ENCODE results near the gene CRACR2A. TPM values are rescaled to one million over a fixed set of nuclear protein-coding genes. Genes with fewer than 3 reads are reported as not detected.

Gene CRACR2A
- total and polyA plus RNA-seq, 10 of the 15 experiments (the other 5 are each of a cell fraction or from before 2014, with no cell fraction given) = 2.1 to 18.0 (median 13.2) TPM

DNA sequence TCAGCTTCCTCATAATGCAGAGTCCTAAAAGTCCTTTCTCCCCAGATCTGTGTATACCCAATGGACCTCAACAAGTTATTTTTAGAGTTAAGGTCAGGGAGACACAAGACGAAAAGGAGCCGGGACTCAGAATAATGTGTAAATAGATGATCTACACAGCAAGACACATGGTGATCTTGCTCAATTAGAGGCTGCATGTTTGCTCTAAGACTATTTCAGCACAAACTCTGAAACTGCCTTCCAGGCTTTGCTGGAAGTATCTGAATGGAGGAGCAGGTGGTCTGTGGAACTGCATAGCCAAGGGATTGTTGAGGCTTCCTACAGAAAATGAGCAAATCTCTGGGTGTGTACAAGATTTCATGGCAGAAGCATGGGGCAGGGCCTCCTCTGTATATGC lies 80.8 kb downstream of the CRACR2A start:
- H2AFZ ChIP-seq (ENCODE audit: control insufficient read depth, low read depth, low read length) = no peak overlapping the region
- DNase-seq (ENCODE audit: low read depth, low spot score) = no peak
- peaks cover 2 to 14% of the 10 kb centered on the region in 2 experiments; a peak in 3 of 4 replicates for H3K36me3 ChIP-seq (ENCODE audit: control insufficient read depth in 2 of 2, insufficient read depth in 2 of 2, low read length in 1 of 2)
- no peaks in the 10 kb centered on the region for H3K9me3 ChIP-seq (replicated peaks; ENCODE audit: control insufficient read depth, insufficient read depth, low read length)
- no peak for FAIRE-seq
- no peak overlapping the region for H3K27ac ChIP-seq (ENCODE audit: control insufficient read depth, insufficient read depth)
- in situ Hi-C loops (cut with MboI) = no loop called here
- RAD21 ChIA-PET (ENCODE audit: unreplicated experiment) = no interaction called here
- H3K27me3 ChIP-seq (replicated peaks in 1 of 2; ENCODE audit: control insufficient read depth in 2 of 2, insufficient read depth in 2 of 2, low read length in 1 of 2) = no peaks in the 10 kb centered on the region
- intact Hi-C loops (cut with micrococcal nuclease; ENCODE audit: unreplicated experiment) = no loop called here
- no peaks in the 10 kb centered on the region for H3K4me1 ChIP-seq (ENCODE audit: control insufficient read depth, insufficient read depth, low read length)
- SMC1A ChIA-PET (ENCODE audit: uncharacterized antibody, unreplicated experiment) = no interaction called here
- no peak overlapping the region for H3K9ac ChIP-seq (ENCODE audit: control insufficient read depth, insufficient read depth, low read length)
- BruUV-seq (replicated peaks) = no TSS peak
- H4K20me1 ChIP-seq (ENCODE audit: control insufficient read depth, insufficient read depth) = no peaks in the 10 kb centered on the region
- POLR2A ChIA-PET = no interaction called here
- WGBS (ENCODE audit: insufficient coverage, insufficient replicate concordance, low lambda C conversion rate, missing lambda C conversion rate) = 100% methylated on average over 2 of the region's 2 CpGs
- CTCF ChIA-PET = interaction anchor here (1.0 kb wide), 1 partner anchor 28 kb away, joined by 3 read pairs; no protein-coding TSS in a partner anchor
- H3K4me3 ChIP-seq = no peak overlapping the region
- H3K4me2 ChIP-seq (ENCODE audit: control insufficient read depth, insufficient read depth) = no peak overlapping the region
- no peaks in the 10 kb centered on the region for H3K79me2 ChIP-seq (ENCODE audit: control insufficient read depth, insufficient read depth, low read length)
- ATAC-seq = no peak
- TF ChIP-seq, protein P1, sequence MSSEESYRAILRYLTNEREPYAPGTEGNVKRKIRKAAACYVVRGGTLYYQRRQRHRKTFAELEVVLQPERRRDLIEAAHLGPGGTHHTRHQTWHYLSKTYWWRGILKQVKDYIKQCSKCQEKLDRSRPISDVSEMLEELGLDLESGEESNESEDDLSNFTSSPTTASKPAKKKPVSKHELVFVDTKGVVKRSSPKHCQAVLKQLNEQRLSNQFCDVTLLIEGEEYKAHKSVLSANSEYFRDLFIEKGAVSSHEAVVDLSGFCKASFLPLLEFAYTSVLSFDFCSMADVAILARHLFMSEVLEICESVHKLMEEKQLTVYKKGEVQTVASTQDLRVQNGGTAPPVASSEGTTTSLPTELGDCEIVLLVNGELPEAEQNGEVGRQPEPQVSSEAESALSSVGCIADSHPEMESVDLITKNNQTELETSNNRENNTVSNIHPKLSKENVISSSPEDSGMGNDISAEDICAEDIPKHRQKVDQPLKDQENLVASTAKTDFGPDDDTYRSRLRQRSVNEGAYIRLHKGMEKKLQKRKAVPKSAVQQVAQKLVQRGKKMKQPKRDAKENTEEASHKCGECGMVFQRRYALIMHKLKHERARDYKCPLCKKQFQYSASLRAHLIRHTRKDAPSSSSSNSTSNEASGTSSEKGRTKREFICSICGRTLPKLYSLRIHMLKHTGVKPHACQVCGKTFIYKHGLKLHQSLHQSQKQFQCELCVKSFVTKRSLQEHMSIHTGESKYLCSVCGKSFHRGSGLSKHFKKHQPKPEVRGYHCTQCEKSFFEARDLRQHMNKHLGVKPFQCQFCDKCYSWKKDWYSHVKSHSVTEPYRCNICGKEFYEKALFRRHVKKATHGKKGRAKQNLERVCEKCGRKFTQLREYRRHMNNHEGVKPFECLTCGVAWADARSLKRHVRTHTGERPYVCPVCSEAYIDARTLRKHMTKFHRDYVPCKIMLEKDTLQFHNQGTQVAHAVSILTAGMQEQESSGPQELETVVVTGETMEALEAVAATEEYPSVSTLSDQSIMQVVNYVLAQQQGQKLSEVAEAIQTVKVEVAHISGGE (CRISPR knock-in tag; IDR thresholded peaks at IDR 0.05) = no peak
- TF ChIP-seq SP1 (IDR thresholded peaks at IDR 0.05; ENCODE audit: low read depth, low read length) (no peak), SPI1 (IDR thresholded peaks at IDR 0.05; ENCODE audit: borderline replicate concordance, insufficient read depth, low read depth, low read length) (no peak), ETV6 (conservative IDR thresholded peaks at IDR 0.05 in 1 of 2, IDR thresholded peaks at IDR 0.05 in 1 of 2; ENCODE audit: borderline replicate concordance in 1 of 2, low read depth in 1 of 2) (no peak), EED (IDR thresholded peaks at IDR 0.05; ENCODE audit: low read depth) (no peak), MTA3 (IDR thresholded peaks at IDR 0.05; ENCODE audit: borderline replicate concordance, low read length) (no peak), ZNF384 (IDR thresholded peaks at IDR 0.05; ENCODE audit: borderline replicate concordance, low read depth, low read length) (no peak), RFX5 (IDR thresholded peaks at IDR 0.05; ENCODE audit: low read depth, low read length) (no peak), HDAC2 (IDR thresholded peaks at IDR 0.05) (no peak), NFXL1 (IDR thresholded peaks at IDR 0.05; ENCODE audit: borderline replicate concordance) (no peak), DPF2 (IDR thresholded peaks at IDR 0.05) (no peak)
- TF ChIP-seq, protein P2, sequence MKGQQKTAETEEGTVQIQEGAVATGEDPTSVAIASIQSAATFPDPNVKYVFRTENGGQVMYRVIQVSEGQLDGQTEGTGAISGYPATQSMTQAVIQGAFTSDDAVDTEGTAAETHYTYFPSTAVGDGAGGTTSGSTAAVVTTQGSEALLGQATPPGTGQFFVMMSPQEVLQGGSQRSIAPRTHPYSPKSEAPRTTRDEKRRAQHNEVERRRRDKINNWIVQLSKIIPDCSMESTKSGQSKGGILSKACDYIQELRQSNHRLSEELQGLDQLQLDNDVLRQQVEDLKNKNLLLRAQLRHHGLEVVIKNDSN (IDR thresholded peaks at IDR 0.05; ENCODE audit: borderline replicate concordance, extremely low read length, insufficient read depth, low read depth, low read length) = no peak
- TF ChIP-seq, protein P3, sequence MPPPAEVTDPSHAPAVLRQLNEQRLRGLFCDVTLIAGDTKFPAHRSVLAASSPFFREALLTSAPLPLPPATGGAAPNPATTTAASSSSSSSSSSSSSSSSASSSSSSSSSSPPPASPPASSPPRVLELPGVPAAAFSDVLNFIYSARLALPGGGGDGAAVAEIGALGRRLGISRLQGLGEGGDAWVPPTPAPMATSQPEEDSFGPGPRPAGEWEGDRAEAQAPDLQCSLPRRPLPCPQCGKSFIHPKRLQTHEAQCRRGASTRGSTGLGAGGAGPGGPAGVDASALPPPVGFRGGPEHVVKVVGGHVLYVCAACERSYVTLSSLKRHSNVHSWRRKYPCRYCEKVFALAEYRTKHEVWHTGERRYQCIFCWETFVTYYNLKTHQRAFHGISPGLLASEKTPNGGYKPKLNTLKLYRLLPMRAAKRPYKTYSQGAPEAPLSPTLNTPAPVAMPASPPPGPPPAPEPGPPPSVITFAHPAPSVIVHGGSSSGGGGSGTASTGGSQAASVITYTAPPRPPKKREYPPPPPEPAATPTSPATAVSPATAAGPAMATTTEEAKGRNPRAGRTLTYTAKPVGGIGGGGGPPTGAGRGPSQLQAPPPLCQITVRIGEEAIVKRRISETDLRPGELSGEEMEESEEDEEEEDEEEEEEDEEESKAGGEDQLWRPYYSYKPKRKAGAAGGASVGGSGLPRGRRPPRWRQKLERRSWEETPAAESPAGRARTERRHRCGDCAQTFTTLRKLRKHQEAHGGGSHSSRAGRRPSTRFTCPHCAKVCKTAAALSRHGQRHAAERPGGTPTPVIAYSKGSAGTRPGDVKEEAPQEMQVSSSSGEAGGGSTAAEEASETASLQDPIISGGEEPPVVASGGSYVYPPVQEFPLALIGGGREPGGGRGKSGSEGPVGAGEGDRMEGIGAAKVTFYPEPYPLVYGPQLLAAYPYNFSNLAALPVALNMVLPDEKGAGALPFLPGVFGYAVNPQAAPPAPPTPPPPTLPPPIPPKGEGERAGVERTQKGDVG (CRISPR knock-in tag; IDR thresholded peaks at IDR 0.05) = no peak
- TF ChIP-seq, protein P4, sequence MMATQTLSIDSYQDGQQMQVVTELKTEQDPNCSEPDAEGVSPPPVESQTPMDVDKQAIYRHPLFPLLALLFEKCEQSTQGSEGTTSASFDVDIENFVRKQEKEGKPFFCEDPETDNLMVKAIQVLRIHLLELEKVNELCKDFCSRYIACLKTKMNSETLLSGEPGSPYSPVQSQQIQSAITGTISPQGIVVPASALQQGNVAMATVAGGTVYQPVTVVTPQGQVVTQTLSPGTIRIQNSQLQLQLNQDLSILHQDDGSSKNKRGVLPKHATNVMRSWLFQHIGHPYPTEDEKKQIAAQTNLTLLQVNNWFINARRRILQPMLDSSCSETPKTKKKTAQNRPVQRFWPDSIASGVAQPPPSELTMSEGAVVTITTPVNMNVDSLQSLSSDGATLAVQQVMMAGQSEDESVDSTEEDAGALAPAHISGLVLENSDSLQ (IDR thresholded peaks at IDR 0.05) = no peak

Measured in GM12878 (cell line).